OCI-M2 (cell line): ENCODE results near the gene CTAGE9.
"Not testable (repeated sequence)": the region's sequence is repeated elsewhere in the genome, so short reads cannot be mapped to it uniquely, and the experiment has no call there.

Experiments
- DNase-seq: peaks from one replicate; lab custom pipeline; 2025; ENCODE audit not compliant: unreplicated experiment; lab: John Stamatoyannopoulos, UW

Gene CTAGE9

GRCh38 chr6:131728296-131728939 lies 17.6 kb upstream of the CTAGE9 start:
- no peak for DNase-seq

DNA sequence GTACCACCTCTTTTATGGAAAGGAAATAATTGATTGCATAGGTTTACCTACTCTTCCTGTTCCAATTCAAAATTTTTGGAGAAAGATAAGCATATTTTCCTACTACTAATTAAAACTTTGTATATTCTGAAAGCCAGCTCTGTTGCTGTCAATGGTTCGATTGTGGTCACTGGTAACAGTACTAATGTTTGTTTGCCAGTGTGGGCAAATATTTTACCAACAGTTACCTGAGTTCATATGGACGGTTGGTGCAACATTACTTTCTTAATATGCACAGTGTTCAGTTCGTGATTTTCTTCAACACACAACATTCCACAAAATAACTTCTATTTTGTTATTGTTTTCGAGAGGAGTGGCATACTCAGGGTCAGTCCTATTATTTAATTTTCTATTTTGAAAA lies 17.1 kb upstream of the CTAGE9 start:
- DNase-seq, result no peak

GRCh38 chr6:131727467-131727866 lies 16.6 kb upstream of the CTAGE9 start:
- no peak for DNase-seq

- no peak for DNase-seq
Measured at GRCh38 chr6:131724114-131724513, 13.3 kb upstream of the CTAGE9 start.

- no peak for DNase-seq
Measured at GRCh38 chr6:131721161-131721560, 10.3 kb upstream of the CTAGE9 start.

- DNase-seq, result no peak
Measured at GRCh38 chr6:131717836-131718542, 7.2 kb upstream of the CTAGE9 start.

DNA sequence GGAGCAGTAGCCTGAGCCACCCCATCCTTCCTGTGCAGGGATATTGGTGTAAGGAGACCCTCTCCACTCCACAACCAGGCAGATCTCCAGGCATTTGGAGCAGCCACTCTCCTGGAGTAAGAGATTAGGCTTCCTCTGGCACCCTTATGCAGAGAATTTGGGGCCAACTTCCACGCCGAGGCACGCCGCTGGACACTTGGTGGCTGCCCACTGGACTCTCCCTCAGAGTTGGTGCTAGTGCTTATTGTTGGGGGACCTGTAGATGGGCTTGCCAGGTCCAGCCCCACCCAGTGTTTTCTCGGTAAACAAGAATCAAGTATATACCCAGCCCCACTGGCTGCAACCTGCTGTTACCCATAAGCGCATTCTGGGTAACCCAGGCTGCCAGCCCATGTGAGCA lies 4.8 kb upstream of the CTAGE9 start:
- not testable (repeated sequence) for DNase-seq

- not testable (repeated sequence) for DNase-seq
Measured at GRCh38 chr6:131703905-131704304, 6.9 kb downstream of the CTAGE9 start.

DNA sequence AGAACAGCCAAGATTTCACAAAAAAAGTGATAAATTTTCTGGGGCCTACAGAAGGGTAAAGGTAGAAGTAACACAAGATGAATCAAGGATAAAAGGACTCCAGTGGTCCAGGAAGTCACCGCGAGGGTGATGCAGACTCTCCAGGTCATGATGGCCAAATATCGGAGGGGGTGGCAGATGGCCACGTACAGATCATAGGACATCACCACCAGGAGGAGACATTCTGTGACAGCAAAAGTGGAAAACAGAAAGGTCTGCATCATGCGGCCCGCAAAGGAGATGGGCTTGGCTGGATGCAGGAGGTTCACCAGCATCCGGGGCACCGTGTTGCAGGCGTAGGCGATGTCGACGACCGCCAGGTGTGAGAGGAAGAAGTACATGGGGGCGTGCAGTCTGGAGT lies 10.0 kb downstream of the CTAGE9 start:
- not testable (repeated sequence) for DNase-seq

DNA sequence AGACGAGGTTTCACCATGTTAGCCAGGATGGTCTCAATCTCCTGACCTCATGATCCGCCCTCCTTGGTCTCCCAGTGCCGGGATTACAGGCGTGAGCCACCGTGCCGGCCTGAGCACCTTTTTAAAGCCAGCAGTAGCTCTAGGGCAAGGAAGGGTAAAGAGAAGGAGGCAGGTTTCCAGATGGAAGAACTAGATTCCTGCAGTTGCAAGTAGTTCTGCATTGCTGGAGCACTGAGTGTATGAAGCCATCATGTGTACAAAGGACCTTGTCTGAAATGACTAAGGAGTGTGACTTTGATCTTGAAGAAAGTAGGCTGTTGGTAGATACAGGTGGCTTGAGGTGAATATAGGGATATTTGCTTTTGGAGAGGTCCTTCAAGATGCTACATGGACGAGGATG lies 13.9 kb downstream of the CTAGE9 start:
- no peak for DNase-seq

DNA sequence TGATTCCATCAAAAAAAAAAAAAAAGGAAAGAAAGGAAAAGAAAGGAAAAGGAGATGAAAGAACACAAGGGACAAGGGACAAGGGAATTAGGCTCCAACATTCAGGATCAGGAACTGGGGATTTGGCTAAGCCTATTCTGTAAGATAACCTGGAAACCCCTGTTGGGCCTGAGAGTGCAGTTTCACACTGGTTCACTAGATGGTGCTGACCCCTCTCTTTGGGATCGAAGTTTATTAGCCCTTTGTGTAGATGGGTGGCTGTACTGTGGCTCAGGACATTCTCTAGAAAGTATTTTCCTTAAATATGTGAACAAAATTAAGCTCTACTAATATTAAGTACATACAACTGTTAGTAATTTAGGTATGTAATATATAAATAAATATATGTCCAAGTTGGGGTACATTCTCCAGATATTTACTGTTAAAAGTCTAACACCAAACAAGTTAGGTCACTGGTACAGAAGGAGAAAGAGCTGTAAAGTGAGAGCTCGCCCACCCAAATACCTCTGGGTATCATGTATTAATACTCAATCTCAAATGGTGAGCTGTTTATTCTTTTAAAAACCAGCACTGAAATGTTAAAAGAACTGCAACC lies 15.9 kb downstream of the CTAGE9 start:
- DNase-seq, result peak; percentile 16

GRCh38 chr6:131693384-131693783 lies 17.4 kb downstream of the CTAGE9 start:
- DNase-seq, result no peak

GRCh38 chr6:131692589-131692988 lies 18.2 kb downstream of the CTAGE9 start:
- DNase-seq, result no peak

- DNase-seq, result no peak
Measured at GRCh38 chr6:131692031-131692430, 18.8 kb downstream of the CTAGE9 start.

DNA sequence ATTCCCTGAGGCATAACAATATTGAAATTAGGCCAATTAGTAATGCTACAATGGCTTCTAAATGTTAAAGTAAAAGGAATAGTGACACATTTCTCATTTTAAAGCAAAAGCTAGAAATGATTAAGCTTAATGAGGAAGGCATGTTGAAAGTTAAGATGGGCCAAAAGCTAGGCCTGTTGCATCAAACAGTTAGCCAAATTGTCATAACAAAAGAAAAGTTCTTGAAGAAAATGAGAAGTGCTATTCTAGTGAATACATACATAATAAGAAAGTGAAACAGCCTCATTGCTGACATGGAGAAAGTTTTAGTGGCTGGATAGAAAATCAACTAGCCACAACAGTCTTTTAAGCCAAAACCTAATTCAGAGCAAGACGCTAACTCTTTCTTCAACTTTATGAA lies 22.5 kb downstream of the CTAGE9 start:
- no peak for DNase-seq

DNA sequence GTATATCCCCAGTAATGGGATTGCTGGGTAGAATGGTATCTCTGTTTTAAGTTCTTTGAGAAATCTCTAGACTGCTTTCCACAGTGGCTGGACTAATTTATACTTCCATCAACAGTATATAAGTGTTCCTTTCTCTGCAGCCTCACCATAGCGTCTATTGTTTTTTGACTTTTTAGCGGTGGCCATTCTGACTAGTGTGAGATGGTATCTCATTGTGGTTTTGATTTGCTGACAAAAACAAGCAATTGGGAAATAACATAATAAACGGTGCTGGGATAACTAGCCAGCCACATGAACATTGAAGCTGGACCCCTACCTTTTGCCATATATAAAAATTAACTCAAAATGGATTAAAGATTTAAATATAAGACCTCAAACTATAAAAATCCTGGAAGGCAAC lies 23.8 kb downstream of the CTAGE9 start:
- no peak for DNase-seq

GRCh38 chr6:131685266-131685780 lies 25.5 kb downstream of the CTAGE9 start:
- DNase-seq, result no peak

- no peak for DNase-seq
Measured at GRCh38 chr6:131683479-131683878, 27.3 kb downstream of the CTAGE9 start.

DNA sequence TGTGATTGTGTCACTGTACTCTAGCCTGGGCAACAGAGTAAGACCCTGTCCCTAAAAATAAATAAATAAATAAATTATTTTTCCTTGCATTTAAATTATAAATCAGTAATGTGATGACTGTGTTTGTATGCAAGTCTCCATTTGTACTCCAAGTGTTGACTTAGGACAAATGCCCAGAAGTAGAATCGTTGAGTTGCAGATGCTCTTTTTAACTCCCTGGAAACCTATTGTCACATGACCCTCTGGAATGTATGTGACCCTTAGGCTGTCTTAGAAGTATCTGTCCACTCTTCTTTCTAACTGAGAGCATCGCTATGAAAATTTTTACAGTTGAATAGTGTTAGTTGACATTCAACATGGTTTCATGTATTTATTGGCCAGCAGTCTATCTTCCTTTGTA lies 28.4 kb downstream of the CTAGE9 start:
- DNase-seq, result no peak

GRCh38 chr6:131681585-131681984 lies 29.2 kb downstream of the CTAGE9 start:
- no peak for DNase-seq

DNA sequence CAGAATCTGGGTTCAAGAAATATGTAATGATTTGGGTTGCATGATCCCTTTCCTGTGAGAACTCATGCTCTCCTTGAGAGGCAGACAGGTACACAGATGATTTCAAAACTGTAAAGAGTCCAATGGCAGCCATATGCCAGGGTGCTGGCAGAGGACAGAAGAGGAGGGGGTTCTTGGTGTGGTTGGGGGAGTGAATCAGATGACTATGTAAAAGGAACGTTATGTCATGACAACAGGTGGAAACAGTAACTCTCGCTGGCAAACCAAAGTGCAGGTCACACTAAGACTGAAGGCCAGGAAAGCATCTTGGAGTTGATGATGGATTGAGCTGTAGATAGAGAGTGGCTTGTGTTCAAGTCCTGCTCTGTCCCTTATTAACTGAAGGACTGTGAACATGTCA lies 29.9 kb downstream of the CTAGE9 start:
- no peak for DNase-seq

GRCh38 chr6:131678442-131678841 lies 32.4 kb downstream of the CTAGE9 start:
- DNase-seq, result no peak
